H7 (cell line): Measurements from ENCODE around the gene RAI1. TPM values are rescaled to one million over a fixed set of nuclear protein-coding genes. Genes with fewer than 3 reads are reported as not detected.
"Not testable (repeated sequence)": the region's sequence is repeated elsewhere in the genome, so short reads cannot be mapped to it uniquely, and the experiment has no call there.

Source experiments
- DNase-seq: peaks from one replicate; pipeline ENCODE4 v3.0.0; 2012
- H3K27me3 ChIP-seq: 2 replicates; pipeline ENCODE4 v1.6.0; 2011; ENCODE audit warnings: mild to moderate bottlenecking, low read length; ENCODE audit not compliant: control insufficient read depth, insufficient read depth
- H3K36me3 ChIP-seq: replicated peaks from 2 replicates; pipeline ENCODE4 v1.5.1; 2011; ENCODE audit warnings: low read length; ENCODE audit not compliant: control insufficient read depth, insufficient read depth
- H3K4me3 ChIP-seq: 2 replicates; pipeline ENCODE4 v1.5.1; 2011; ENCODE audit warnings: low read depth, mild to moderate bottlenecking, control low read depth, low read length, moderate library complexity; ENCODE audit not compliant: insufficient read depth
- total RNA-seq: library from RNA; depleted of rRNA; stranded (reverse); fragments of >200 nt; shearing (Covaris generic); gene quantifications from 2 replicates; pipeline ENCODE4 v1.2.3, GENCODE V29; 2014

The RAI1 gene
- total RNA-seq, 1 experiment from 2014 or later = 11.3 TPM

DNA sequence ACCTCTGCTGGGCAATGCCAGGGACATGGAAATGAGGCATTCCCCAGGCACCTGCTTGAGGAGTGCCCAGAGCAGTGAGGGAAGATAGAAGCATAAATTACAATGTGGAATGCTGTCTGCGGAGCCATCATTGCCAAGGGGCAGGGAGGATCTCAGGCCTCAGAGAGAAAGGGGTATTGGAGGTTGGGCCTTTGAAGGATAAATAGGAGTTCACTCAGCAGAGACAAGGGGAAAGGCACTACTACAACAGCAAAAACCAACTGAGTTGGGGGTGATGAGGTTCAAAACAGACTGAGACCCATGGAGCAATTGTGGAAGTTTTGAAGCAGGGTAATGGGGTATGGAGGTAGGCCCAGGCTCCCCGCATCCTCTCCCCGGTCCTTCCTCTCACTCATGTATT, 122.7 kb downstream of the RAI1 start:
- Histone ChIP-seq H3K36me3 (no peaks in the 10 kb centered on the region), H3K27me3 (peaks cover 7% of the 10 kb centered on the region), H3K4me3 (no peak overlapping the region)
- DNase-seq = no peak

GRCh38 chr17:17805575-17805974, 124.3 kb downstream of the RAI1 start:
- H3K36me3 ChIP-seq = no peaks in the 10 kb centered on the region
- H3K4me3 ChIP-seq = no peak overlapping the region
- no peak for DNase-seq
- peaks cover 16% of the 10 kb centered on the region for H3K27me3 ChIP-seq

DNA sequence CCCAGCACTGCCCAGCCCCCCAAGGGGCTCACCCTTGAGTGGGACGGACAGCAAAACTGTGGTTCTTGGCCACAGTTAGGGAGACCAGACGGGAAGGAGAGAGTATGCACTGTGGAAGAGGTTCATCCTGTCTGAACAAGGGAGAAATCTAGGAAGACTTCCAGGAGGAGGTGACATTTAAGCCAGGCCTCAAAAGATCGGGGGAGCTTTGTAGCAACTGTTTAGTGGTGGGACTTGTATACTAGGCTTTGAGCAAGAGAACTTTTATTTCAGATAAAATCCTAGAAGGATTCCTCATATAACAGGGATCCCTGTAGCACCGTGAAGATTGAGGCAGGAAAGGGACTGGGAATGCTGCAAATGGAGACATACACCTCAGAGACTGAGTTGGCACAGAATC, 124.8 kb downstream of the RAI1 start:
- H3K4me3 ChIP-seq = no peak overlapping the region
- no peaks in the 10 kb centered on the region for H3K36me3 ChIP-seq
- no peak for DNase-seq
- H3K27me3 ChIP-seq = peaks cover 20% of the 10 kb centered on the region

DNA sequence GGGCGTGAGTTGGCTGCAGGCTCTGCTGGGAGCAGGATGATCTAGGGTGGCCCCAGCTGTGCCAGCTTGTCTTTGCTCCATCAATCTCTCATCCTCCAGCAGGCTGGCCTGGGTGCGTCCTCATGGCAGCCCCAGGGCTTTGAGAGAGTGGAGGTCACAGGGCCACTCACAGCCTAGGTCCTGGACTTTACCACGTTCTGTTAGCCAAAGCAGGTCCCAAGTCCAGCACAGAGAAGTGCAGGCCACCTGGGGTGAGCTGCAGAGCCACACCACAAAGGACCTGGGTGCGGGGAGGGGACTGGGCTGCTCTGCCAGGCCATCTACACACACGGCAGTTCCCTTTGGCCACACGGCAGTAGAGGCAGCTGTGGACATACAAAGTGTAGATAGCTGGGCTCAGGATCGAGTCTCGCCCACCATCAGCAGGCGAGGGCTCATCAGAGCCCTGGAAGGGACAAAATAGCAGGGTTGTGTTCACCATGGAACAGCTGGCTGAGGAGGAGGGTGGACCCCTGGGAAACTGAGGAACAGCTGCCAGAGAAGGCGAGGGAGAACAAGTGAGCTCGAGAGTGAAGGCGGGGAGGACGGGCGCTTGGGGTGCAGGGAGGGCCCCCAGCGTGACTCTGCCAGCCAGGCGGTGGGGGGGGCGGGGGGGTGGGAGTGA, 125.5 kb downstream of the RAI1 start:
- H3K4me3 ChIP-seq = no peak overlapping the region
- no peaks in the 10 kb centered on the region for H3K36me3 ChIP-seq
- DNase-seq = no peak

DNA sequence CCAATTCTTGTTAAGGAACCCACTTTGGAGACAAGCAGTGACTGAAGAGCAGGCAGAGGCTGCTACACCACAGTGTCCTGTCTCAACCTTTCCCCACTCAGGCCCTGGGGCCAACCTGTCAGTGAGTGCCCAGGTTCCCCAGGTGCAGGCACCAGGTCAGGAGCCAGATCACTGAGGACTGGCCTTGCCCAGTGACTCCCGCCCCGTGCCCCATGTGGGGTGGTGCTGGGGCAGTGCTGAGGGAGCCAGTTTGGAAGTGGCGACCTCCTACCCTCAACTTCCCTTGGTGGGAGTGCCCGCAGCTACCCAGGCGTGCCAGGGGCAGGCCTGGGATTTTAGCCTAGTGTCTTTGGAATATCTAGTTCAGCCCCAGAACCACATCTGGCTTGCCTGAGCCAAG, 126.2 kb downstream of the RAI1 start:
- Histone ChIP-seq H3K36me3 (no peaks in the 10 kb centered on the region), H3K4me3 (no peak overlapping the region), H3K27me3 (peaks cover 20% of the 10 kb centered on the region)
- DNase-seq = no peak

More for the DNA sequence above, 125.5 kb downstream of the RAI1 start:
- H3K27me3 ChIP-seq = peaks cover 20% of the 10 kb centered on the region

DNA sequence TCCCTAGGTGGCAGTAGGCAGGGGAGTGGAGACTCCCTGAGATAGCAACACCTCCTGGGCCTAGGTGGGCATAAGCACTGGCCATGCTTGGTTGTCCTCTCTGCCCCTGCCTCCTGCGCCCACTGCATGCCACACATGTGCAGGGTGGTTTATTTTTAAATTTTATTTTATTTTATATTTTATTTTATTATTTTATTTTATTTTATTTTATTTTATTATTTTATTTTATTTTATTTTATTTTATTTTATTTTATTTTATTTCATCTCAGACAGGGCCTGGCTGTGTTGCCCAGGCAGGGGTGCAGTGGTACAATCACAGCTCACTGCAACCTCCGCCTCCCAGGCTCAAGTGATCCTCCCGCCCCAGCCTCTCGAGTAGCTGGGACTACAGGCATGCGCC, 126.9 kb downstream of the RAI1 start:
- not testable (repeated sequence) for H3K36me3 ChIP-seq, H3K4me3 ChIP-seq, DNase-seq
- peaks cover 20% of the 10 kb centered on the region for H3K27me3 ChIP-seq

DNA sequence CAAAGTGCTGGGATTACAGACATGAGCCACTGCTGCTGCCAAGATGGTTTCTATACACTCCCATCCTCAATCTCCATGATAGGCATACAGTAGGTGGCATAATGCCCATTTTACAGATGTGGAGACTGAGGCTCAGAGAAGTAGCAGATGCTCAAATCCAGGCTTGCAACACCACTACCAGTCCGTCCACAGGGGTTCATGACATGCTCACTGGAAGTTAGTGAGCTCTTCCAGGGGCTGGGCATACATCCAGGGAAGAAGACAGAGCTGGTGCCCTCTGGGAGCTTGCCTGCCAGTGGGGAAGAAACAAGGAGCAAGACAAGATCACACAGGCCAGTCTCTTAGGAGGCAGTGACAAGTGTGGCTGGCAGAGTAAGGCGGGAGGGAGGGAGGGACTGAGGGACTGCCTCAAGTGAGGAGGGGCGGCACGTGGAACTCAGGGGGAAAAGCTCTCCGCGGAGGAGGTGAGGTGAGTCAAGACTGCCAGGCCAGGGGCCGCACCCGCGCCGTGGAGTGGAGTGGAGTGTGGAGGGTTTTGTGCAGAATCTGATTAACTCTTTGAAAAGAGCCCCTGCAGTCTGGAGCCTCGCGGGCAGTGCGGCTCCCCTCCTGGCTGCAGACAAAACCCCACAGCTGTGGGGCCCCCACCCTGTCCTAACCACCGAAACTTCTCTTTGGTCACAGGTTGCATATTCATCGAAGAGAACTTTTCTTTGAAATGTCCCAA, 127.6 kb downstream of the RAI1 start:
- peaks cover 20% of the 10 kb centered on the region for H3K27me3 ChIP-seq
- peak; percentile 79 for DNase-seq
- peaks cover 3% of the 10 kb centered on the region for H3K36me3 ChIP-seq
- H3K4me3 ChIP-seq = peak overlapping the region; percentile 54

GRCh38 chr17:17809531-17810083, 128.3 kb downstream of the RAI1 start:
- peaks cover 7% of the 10 kb centered on the region for H3K36me3 ChIP-seq
- peak overlapping the region; percentile 54 for H3K4me3 ChIP-seq

GRCh38 chr17:17810084-17810894, 129.0 kb downstream of the RAI1 start:
- Histone ChIP-seq H3K36me3 (peaks cover 12% of the 10 kb centered on the region), H3K27me3 (peaks cover 20% of the 10 kb centered on the region), H3K4me3 (peak overlapping the region; percentile 54)
- DNase-seq = peak; percentile 98

More at GRCh38 chr17:17809531-17810083, 128.3 kb downstream of the RAI1 start:
- DNase-seq = no peak
- H3K27me3 ChIP-seq = peaks cover 20% of the 10 kb centered on the region

DNA sequence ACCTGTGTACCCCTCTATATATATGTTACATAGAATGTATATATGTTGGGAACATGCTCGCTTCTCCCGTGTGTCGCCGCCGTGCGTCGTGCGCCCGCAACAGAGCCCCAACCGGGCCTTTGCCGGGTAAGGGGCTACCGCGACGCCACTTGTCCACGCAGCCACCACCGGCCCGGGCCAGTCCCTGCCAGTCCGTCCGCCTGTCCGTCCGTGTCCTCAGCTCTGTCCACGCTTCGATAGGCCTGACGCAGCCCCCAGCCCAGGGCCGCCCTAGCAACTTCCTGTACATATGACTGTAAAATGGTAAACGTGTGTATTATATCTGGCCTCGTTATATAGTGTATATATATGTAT, 129.6 kb downstream of the RAI1 start:
- Histone ChIP-seq H3K4me3 (peak overlapping the region; percentile 54), H3K27me3 (peaks cover 20% of the 10 kb centered on the region), H3K36me3 (peaks cover 16% of the 10 kb centered on the region)
- DNase-seq = no peak

- H3K4me3 ChIP-seq = no peak overlapping the region
- peak; percentile 82 for DNase-seq
- H3K27me3 ChIP-seq = peaks cover 18% of the 10 kb centered on the region
- peaks cover 17% of the 10 kb centered on the region for H3K36me3 ChIP-seq
Measured at GRCh38 chr17:17811381-17812210, 130.3 kb downstream of the RAI1 start.

GRCh38 chr17:17812211-17813054, 131.2 kb downstream of the RAI1 start:
- DNase-seq = peak; percentile 99
- no peak overlapping the region for H3K4me3 ChIP-seq
- peaks cover 20% of the 10 kb centered on the region for H3K36me3 ChIP-seq
- peaks cover 18% of the 10 kb centered on the region for H3K27me3 ChIP-seq

- Histone ChIP-seq H3K4me3 (no peak overlapping the region), H3K27me3 (peaks cover 18% of the 10 kb centered on the region), H3K36me3 (peaks cover 22% of the 10 kb centered on the region)
- DNase-seq = no peak
Measured at GRCh38 chr17:17813055-17813724, 131.9 kb downstream of the RAI1 start.
